AG04449 (cell line): ENCODE data around the gene GPRIN3.

ENCODE experiments used
- CTCF ChIA-PET: fragments of 350-600 bp; formaldehyde crosslinking; extraction: SDS; loops from one replicate; lab custom pipeline; 2021; ENCODE audit warnings: antibody characterized with exemption; lab: Yijun Ruan, JAX
- POLR2A ChIA-PET: fragments of 400-600, 350-600 bp; formaldehyde crosslinking; extraction: SDS; loops from one replicate; lab custom pipeline; 2020; ENCODE audit warnings: antibody characterized with exemption, inconsistent platforms; lab: Yijun Ruan, JAX
- DNase-seq: peaks from one replicate; pipeline ENCODE4 v3.0.0-alpha.2; 2010; ENCODE audit warnings: low read depth, low spot score
- H3K4me3 ChIP-seq: 2 replicates; pipeline ENCODE4 v1.5.1; 2011; ENCODE audit warnings: low read depth, mild to moderate bottlenecking, control low read depth, low read length
- CTCF ChIP-seq: IDR thresholded peaks from one replicate; pipeline ENCODE4 v1.5.1; 2011; ENCODE audit warnings: mild to moderate bottlenecking, moderate library complexity, low read length, control low read depth, inconsistent platforms; ENCODE audit not compliant: insufficient read depth; ENCODE audit errors: missing control alignments

Gene GPRIN3

GRCh38 chr4:89334311-89334710 is 26.7 kb upstream of the GPRIN3 start:
- no peak for DNase-seq
- POLR2A ChIA-PET = no interaction called here
- CTCF ChIA-PET = no interaction called here
- no peak for TF ChIP-seq CTCF
- no peak overlapping the region for H3K4me3 ChIP-seq

DNA sequence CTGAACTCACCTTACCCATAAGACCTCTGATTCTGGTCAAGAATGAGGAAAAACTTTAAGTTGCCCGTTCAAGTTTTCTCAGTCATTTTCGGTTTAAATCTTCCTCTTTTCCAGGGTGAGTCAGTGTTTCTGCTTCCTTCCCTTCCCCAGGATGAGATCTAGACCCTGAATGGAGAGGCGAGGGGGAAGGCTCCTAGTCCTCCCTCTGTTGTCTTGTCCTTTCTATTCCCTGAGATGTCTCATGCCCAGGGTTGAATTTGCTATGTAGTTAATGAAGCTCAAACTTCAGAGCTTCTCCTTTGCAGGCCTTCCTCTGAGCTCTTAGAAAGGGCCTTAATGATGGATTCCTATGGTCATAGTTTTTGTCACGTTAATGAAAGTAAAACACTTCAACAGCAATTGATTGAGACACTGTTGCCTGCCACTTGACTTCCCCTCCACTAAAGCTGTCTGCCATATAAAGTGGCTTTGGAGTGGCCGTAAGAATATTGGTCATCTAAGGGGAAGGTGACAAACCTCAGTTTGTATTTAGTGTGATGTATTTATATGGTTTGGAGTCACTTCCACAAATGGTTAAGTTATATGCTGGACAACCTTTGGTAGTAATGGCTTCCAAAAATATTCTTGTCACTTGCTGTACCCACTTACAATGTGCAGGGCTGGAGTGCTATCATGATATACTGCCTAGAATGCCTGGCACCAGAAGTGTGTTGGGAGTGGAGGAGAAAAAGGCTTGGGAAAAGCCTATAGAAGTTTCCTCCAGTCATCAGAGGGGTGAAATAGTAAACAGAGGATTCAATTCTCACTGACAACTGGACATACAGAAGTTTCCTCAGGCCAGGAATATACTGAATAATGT is 24.3 kb upstream of the GPRIN3 start:
- ChIA-PET POLR2A (no interaction called here), CTCF (no interaction called here)
- no peak for TF ChIP-seq CTCF
- no peak overlapping the region for H3K4me3 ChIP-seq
- DNase-seq = no peak

DNA sequence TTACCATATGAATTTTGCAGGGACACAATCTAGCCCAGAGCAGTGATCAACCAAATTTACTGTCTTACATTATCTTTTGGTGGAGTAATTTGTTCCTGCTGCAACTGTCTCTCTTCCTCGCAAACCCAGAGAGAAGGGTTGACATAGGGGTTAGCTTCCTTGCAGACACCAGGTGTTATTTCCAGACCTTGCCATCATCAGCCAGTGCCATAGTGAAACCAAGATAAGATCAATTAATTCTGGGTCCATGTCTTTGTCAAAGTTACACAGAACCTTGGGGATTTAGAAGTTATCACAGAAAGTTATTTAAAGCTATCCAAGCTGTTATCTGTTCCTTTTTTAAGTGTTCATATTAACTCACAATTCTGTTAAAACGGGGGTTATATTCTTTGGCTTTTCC is 23.6 kb upstream of the GPRIN3 start:
- ChIA-PET CTCF (no interaction called here), POLR2A (no interaction called here)
- no peak overlapping the region for H3K4me3 ChIP-seq
- DNase-seq = no peak
- no peak for TF ChIP-seq CTCF

DNA sequence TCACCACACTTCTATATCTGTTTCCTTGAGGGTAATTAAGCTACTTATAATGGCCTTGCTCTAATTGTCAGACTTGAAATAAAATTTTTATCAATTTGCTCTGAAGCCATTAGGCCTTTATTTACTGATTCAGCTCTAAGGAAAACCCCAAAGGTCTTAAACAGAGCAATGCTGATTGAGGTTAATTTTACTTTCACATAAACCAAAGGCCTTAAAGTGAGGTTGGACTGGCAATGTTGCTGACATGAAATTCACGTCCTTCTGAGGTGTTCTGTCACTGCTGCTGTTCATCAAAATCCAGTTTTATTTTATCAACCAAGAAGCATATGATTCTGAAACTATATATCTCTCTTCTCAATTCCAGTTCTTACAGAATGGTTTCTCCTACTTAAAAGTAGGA is 21.7 kb upstream of the GPRIN3 start:
- CTCF ChIA-PET = no interaction called here
- no peak for TF ChIP-seq CTCF

DNA sequence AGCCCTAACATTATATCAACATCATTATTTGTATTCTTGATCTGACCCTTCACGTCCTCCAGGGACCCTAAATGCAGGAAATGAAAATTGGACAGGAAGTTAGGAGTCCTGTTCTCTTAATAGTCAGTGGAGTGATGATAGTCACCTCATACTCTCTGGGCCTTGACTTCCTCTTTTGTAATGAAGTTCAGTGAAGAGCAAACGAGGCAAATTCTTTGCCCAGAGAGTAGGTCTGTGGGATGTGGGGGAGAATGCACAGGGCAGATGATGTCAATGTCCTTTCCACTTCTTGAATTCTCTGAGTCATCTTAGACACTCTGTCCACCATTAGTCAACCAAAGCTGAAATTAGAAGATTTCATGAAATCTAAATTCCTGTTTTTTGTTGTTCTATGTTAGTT is 17.1 kb upstream of the GPRIN3 start:
- TF ChIP-seq CTCF = no peak
- ChIA-PET POLR2A (no interaction called here), CTCF (no interaction called here)
- no peak overlapping the region for H3K4me3 ChIP-seq
- no peak for DNase-seq

More for the DNA sequence above, 21.7 kb upstream of the GPRIN3 start:
- DNase-seq = no peak
- POLR2A ChIA-PET = no interaction called here
- no peak overlapping the region for H3K4me3 ChIP-seq

DNA sequence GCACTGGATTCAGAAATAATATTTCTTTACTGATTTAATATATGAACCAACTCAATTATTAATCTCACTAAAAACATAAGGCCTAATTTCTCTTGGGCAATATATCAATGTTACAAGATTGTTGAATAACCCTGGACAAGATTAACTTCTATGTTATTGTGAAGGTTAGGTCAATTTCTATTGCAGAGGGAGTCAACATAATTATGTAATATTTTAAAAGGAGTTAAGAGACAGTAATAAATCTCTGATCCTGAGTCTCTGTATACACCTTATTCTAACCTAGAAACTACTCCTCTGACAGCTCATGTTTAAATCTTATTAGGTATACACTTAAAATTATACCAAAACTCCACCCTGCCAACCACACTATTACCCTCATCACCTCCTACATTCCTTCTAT is 15.1 kb upstream of the GPRIN3 start:
- DNase-seq = no peak
- CTCF ChIA-PET = no interaction called here
- no peak overlapping the region for H3K4me3 ChIP-seq
- POLR2A ChIA-PET = no interaction called here
- no peak for TF ChIP-seq CTCF
